GM12878 (cell line): ENCODE data around the gene DLG2. TPM values are rescaled to one million over a fixed set of nuclear protein-coding genes. Genes with fewer than 3 reads are reported as not detected.

Experiments used
- ATAC-seq: fragments of 200-7000 bp; cut with Tn5 transposase; 3 replicates; pipeline ENCODE4 v1.9.1; 2020; ENCODE audit warnings: mild to moderate bottlenecking, moderate library complexity
- BruUV-seq: library from RNA; stranded (reverse); fragments of 400-500 nt; replicated peaks from 2 replicates; lab custom pipeline; 2021; lab: Mats Ljungman, UMichigan
- CTCF ChIA-PET: fragments of 300-600 bp; sonication (Branson Sonifier 250); formaldehyde crosslinking; extraction: SDS; loops from one replicate; lab custom pipeline; 2021; ENCODE audit warnings: inconsistent platforms; lab: Yijun Ruan, JAX
- POLR2A ChIA-PET: fragments of 350-600 bp; formaldehyde crosslinking; extraction: SDS; loops from one replicate; lab custom pipeline; 2021; ENCODE audit warnings: inconsistent platforms; lab: Charles Lee
- RAD21 ChIA-PET: fragments of 300-600 bp; sonication (Branson Sonifier 250); formaldehyde crosslinking; loops from one replicate; lab custom pipeline; 2023; ENCODE audit warnings: antibody characterized with exemption; ENCODE audit not compliant: unreplicated experiment; lab: Charles Lee
- SMC1A ChIA-PET: fragments of 300-600 bp; sonication (Branson Sonifier 250); formaldehyde crosslinking; loops from one replicate; lab custom pipeline; 2023; ENCODE audit not compliant: unreplicated experiment, uncharacterized antibody; lab: Charles Lee
- DNase-seq: peaks from one replicate; pipeline ENCODE4 v3.0.0-alpha.2; 2011; ENCODE audit warnings: low read depth, low spot score
- FAIRE-seq: peaks from 3 replicates; lab custom pipeline; 2011; peaks lifted over from hg19 to GRCh38; lab: Jason Lieb, UNC
- H2AFZ ChIP-seq: 2 replicates; pipeline ENCODE4 v1.6.0; 2011; ENCODE audit warnings: low read depth, low read length, control low read depth; ENCODE audit not compliant: control insufficient read depth
- H3K27ac ChIP-seq: 2 replicates; pipeline ENCODE4 v1.5.1; 2011; ENCODE audit warnings: control low read depth; ENCODE audit not compliant: control insufficient read depth, insufficient read depth
- H3K27me3 ChIP-seq, 2 experiments: replicated peaks in 1 of 2; 2 replicates each; pipeline versions ENCODE4 v1.6.0 to v1.6.1; 2011; ENCODE audit warnings: low read length in 1 of 2; ENCODE audit not compliant: control insufficient read depth in 2 of 2, insufficient read depth in 2 of 2
- H3K36me3 ChIP-seq, 2 experiments: 2 replicates each; pipeline ENCODE4 v1.5.1; 2011; ENCODE audit warnings: low read length in 1 of 2; ENCODE audit not compliant: control insufficient read depth in 2 of 2, insufficient read depth in 2 of 2
- H3K4me1 ChIP-seq: 2 replicates; pipeline ENCODE4 v1.6.1; 2011; ENCODE audit warnings: mild to moderate bottlenecking, low read length, moderate library complexity, mixed read lengths; ENCODE audit not compliant: control insufficient read depth, insufficient read depth
- H3K4me2 ChIP-seq: 2 replicates; pipeline ENCODE4 v1.6.0; 2011; ENCODE audit warnings: control low read depth; ENCODE audit not compliant: control insufficient read depth, insufficient read depth
- H3K4me3 ChIP-seq: fragments of 200-600 bp; sonication (generic); 2 replicates; pipeline ENCODE4 v1.5.1; 2016
- H3K79me2 ChIP-seq: 2 replicates; pipeline ENCODE4 v1.6.0; 2011; ENCODE audit warnings: low read length; ENCODE audit not compliant: control insufficient read depth, insufficient read depth
- H3K9ac ChIP-seq: 2 replicates; pipeline ENCODE4 v1.8.0; 2011; ENCODE audit warnings: low read length, control low read depth, mixed read lengths; ENCODE audit not compliant: control insufficient read depth, insufficient read depth
- H3K9me3 ChIP-seq: replicated peaks from 3 replicates; pipeline ENCODE4 v1.5.1; 2011; ENCODE audit warnings: mild to moderate bottlenecking, low read length; ENCODE audit not compliant: control insufficient read depth, insufficient read depth
- H4K20me1 ChIP-seq: 2 replicates; pipeline ENCODE4 v1.6.0; 2011; ENCODE audit not compliant: control insufficient read depth, insufficient read depth
- BMI1 ChIP-seq: fragments of 450-650 bp; IDR thresholded peaks from 2 replicates; pipeline ENCODE4 v1.6.1; 2016; ENCODE audit warnings: mild to moderate bottlenecking, moderate library complexity, borderline replicate concordance
- HDAC2 ChIP-seq: fragments of 200-600 bp; sonication (generic); IDR thresholded peaks from 2 replicates; pipeline ENCODE4 v1.6.1; 2017
- KDM1A ChIP-seq: fragments of 200-600 bp; sonication (generic); IDR thresholded peaks from 2 replicates; pipeline ENCODE4 v1.6.1; 2016; ENCODE audit warnings: borderline replicate concordance
- MTA2 ChIP-seq: fragments of 450-650 bp; IDR thresholded peaks from 2 replicates; pipeline ENCODE4 v1.6.1; 2016; ENCODE audit warnings: low read depth, mild to moderate bottlenecking, moderate library complexity
- RFX5 ChIP-seq: IDR thresholded peaks from 2 replicates; pipeline ENCODE4 v1.6.1; 2011; ENCODE audit warnings: low read depth, low read length, improper control_type of control experiment
- RUNX3 ChIP-seq: IDR thresholded peaks from 2 replicates; pipeline ENCODE4 v1.6.1; 2012; ENCODE audit warnings: low read length, inconsistent platforms
- SIN3A ChIP-seq: IDR thresholded peaks from 2 replicates; pipeline ENCODE4 v1.6.1; 2012; ENCODE audit warnings: low read depth, low read length, improper control_type of control experiment
- ZNF217 ChIP-seq: fragments of 450-650 bp; IDR thresholded peaks from 2 replicates; pipeline ENCODE4 v1.6.1; 2017; ENCODE audit warnings: antibody characterized with exemption, mild to moderate bottlenecking
- WGBS: methylation state at CpG from one replicate; pipeline ENCODE4 v1.1.6; 2016; ENCODE audit warnings: low lambda C conversion rate; ENCODE audit not compliant: insufficient replicate concordance, insufficient coverage; ENCODE audit errors: missing lambda C conversion rate; 5-methylcytosine and 5-hydroxymethylcytosine counted together
- in situ Hi-C: fragments of 300-500 bp; cut with MboI; formaldehyde crosslinking; loops from 9 replicates; pipeline ENCODE4 v1.14.3; 2018; ENCODE audit warnings: mixed read lengths
- intact Hi-C: fragments of 100-400 bp; cut with micrococcal nuclease; formaldehyde crosslinking; loops from one replicate; pipeline ENCODE4 v1.14.2; 2022; ENCODE audit not compliant: unreplicated experiment
- polyA plus RNA-seq, 11 experiments: library from polyadenylated mRNA; depleted of rRNA in 4 of 11; unstranded in 6 of 11; stranded (reverse) in 5 of 11; fragments of >200 nt; fragmentation: Nextera tagmentation in 4 of 11; fragmentation: Illumina TruSeq in 1 of 11; extraction: Ambion mirVana in 4 of 11; extraction: Trizol in 1 of 11; gene quantifications; 1 replicate in 1 of 11; 2 replicates in 10 of 11; pipeline versions ENCODE4 v1.2.1 to v1.2.3, GENCODE V29; 2011 to 2016; ENCODE audit warnings: inconsistent platforms in 2 of 11, missing spikeins in 2 of 11, low read depth in 1 of 11
- total RNA-seq, 4 experiments: library from RNA; depleted of rRNA in 3 of 4; stranded (reverse); fragments of >200 nt in 3 of 4; fragmentation: Illumina TruSeq in 1 of 4; extraction: Trizol in 1 of 4; gene quantifications; 2 replicates each; pipeline versions ENCODE4 v1.2.1 to v1.2.3, GENCODE V29; 2013 to 2021
- TF ChIP-seq, protein P1 (sequence below): fragments of 150-350 bp; IDR thresholded peaks from 2 replicates; pipeline ENCODE4 v1.6.1; 2014; ENCODE audit warnings: mild to moderate bottlenecking, low read depth, low read length
- TF ChIP-seq, protein P2 (sequence below), 3 experiments: IDR thresholded peaks in 2 of 3; conservative IDR thresholded peaks in 1 of 3; 2 replicates each; pipeline ENCODE4 v1.5.1; 2011; ENCODE audit warnings: low read depth in 3 of 3, low read length in 3 of 3, mild to moderate bottlenecking in 3 of 3, control low read depth in 2 of 3, moderate library complexity in 2 of 3, inconsistent platforms in 1 of 3, mixed read lengths in 1 of 3; ENCODE audit not compliant: control insufficient read depth in 2 of 3, insufficient read depth in 1 of 3; ENCODE audit errors: extremely low read depth in 1 of 3
- TF ChIP-seq, protein P3 (sequence below): IDR thresholded peaks from 2 replicates; pipeline ENCODE4 v1.6.1; 2011; ENCODE audit warnings: low read depth, mild to moderate bottlenecking, low read length, moderate library complexity, borderline replicate concordance; ENCODE audit errors: extremely low read depth

Gene DLG2
- total and polyA plus RNA-seq, 10 of the 15 experiments (the other 5 are each of a cell fraction or from before 2014, with no cell fraction given) = 0.09 to 0.98 (median 0.35) TPM

DNA sequence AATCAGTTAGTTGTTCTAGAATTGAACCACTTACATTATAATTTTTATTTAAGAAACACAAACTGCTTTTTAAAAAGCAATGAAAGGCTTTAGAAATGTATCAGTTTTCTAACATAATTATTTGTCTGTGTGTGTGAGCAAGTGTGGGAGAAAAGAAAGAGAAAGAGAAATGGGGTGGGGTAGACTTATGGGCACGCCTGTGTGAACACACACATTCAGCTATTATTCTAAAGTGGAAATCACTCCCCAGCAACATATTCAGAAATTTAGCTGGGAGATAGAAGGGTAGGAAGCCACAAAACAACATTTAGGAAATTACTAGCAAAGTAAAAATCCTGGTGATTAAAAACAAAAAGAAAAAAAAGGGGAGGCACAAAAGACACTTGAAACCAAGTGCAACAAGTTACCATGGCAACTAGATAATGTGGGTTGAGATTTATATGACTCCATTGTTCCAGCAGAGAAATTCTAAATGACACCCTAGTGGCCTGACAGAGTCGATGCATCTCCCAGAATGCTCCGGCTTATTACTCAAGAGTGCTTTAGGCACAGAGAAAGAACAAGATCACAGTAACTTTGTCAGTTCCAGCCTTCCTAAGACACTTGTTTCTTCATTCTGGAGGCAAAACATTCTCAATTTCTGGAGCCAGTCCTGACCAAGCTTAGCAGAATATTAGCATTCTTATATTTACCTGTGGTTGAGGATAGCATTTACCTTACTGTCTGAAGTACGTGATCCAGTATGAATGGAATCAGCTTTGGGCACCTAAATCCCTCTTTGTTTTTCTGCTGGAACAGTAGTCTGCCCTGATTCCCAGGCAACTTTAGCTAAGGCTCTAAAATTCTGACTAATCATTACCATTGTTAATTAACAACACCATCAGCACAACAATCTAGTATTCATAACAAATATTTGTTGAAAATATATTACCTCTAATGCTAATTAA is 444.4 kb downstream of the DLG2 start:
- no TSS peak for BruUV-seq
- Histone ChIP-seq H3K27me3 (no peaks in the 10 kb centered on the region), H3K4me1 (no peaks in the 10 kb centered on the region), H3K79me2 (no peaks in the 10 kb centered on the region), H3K27ac (no peak overlapping the region), H3K9ac (no peak overlapping the region), H4K20me1 (no peaks in the 10 kb centered on the region), H2AFZ (no peak overlapping the region), H3K36me3 (no peaks in the 10 kb centered on the region), H3K4me2 (no peak overlapping the region), H3K9me3 (no peaks in the 10 kb centered on the region), H3K4me3 (no peak overlapping the region)
- in situ Hi-C loops (no loop called here), intact Hi-C loops (no loop called here)
- TF ChIP-seq SIN3A = no peak
- no peak for TF ChIP-seq KDM1A
- TF ChIP-seq, protein P1, sequence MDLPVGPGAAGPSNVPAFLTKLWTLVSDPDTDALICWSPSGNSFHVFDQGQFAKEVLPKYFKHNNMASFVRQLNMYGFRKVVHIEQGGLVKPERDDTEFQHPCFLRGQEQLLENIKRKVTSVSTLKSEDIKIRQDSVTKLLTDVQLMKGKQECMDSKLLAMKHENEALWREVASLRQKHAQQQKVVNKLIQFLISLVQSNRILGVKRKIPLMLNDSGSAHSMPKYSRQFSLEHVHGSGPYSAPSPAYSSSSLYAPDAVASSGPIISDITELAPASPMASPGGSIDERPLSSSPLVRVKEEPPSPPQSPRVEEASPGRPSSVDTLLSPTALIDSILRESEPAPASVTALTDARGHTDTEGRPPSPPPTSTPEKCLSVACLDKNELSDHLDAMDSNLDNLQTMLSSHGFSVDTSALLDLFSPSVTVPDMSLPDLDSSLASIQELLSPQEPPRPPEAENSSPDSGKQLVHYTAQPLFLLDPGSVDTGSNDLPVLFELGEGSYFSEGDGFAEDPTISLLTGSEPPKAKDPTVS = no peak
- TF ChIP-seq BMI1 = peak; percentile 90
- no peak for TF ChIP-seq MTA2
- 0 out of 2 replicates have a peak, but pooled peaks have one; percentile 9 for TF ChIP-seq RFX5
- no peak for TF ChIP-seq ZNF217
- TF ChIP-seq HDAC2 = no peak
- TF ChIP-seq, protein P2, sequence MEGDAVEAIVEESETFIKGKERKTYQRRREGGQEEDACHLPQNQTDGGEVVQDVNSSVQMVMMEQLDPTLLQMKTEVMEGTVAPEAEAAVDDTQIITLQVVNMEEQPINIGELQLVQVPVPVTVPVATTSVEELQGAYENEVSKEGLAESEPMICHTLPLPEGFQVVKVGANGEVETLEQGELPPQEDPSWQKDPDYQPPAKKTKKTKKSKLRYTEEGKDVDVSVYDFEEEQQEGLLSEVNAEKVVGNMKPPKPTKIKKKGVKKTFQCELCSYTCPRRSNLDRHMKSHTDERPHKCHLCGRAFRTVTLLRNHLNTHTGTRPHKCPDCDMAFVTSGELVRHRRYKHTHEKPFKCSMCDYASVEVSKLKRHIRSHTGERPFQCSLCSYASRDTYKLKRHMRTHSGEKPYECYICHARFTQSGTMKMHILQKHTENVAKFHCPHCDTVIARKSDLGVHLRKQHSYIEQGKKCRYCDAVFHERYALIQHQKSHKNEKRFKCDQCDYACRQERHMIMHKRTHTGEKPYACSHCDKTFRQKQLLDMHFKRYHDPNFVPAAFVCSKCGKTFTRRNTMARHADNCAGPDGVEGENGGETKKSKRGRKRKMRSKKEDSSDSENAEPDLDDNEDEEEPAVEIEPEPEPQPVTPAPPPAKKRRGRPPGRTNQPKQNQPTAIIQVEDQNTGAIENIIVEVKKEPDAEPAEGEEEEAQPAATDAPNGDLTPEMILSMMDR (IDR thresholded peaks at IDR 0.05 in 2 of 3, conservative IDR thresholded peaks at IDR 0.05 in 1 of 3; ENCODE audit: control insufficient read depth in 2 of 3, extremely low read depth in 1 of 3, insufficient read depth in 1 of 3, low read depth in 3 of 3, low read length in 3 of 3) = peak; percentile 11 to 44 (median 43); a peak in 5 of 6 replicates
- TF ChIP-seq, protein P3, sequence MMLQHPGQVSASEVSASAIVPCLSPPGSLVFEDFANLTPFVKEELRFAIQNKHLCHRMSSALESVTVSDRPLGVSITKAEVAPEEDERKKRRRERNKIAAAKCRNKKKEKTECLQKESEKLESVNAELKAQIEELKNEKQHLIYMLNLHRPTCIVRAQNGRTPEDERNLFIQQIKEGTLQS = no peak
- TF ChIP-seq RUNX3 = no peak
- FAIRE-seq = peak; percentile 31
- SMC1A ChIA-PET = no interaction called here
- ATAC-seq = peak; percentile 83
- CTCF ChIA-PET = no interaction called here
- RAD21 ChIA-PET = no interaction called here
- WGBS = 16% methylated on average over 4 of the region's 4 CpGs
- POLR2A ChIA-PET = no interaction called here
- no peak for DNase-seq
